ENCODE results near the gene PRKCG.

- TF ChIP-seq, protein P1, sequence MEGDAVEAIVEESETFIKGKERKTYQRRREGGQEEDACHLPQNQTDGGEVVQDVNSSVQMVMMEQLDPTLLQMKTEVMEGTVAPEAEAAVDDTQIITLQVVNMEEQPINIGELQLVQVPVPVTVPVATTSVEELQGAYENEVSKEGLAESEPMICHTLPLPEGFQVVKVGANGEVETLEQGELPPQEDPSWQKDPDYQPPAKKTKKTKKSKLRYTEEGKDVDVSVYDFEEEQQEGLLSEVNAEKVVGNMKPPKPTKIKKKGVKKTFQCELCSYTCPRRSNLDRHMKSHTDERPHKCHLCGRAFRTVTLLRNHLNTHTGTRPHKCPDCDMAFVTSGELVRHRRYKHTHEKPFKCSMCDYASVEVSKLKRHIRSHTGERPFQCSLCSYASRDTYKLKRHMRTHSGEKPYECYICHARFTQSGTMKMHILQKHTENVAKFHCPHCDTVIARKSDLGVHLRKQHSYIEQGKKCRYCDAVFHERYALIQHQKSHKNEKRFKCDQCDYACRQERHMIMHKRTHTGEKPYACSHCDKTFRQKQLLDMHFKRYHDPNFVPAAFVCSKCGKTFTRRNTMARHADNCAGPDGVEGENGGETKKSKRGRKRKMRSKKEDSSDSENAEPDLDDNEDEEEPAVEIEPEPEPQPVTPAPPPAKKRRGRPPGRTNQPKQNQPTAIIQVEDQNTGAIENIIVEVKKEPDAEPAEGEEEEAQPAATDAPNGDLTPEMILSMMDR (conservative IDR thresholded peaks at IDR 0.05; ENCODE audit: low read length) = no peak
- no peak for TF ChIP-seq EZH2phosphoT487 (IDR thresholded peaks at IDR 0.05; ENCODE audit: borderline replicate concordance, low read depth, low read length)
These were observed 21.2 kb downstream of the PRKCG start for GRCh38 chr19:53903055-53903680.
